ENCODE results near the gene SGCD.

Gene SGCD

DNA sequence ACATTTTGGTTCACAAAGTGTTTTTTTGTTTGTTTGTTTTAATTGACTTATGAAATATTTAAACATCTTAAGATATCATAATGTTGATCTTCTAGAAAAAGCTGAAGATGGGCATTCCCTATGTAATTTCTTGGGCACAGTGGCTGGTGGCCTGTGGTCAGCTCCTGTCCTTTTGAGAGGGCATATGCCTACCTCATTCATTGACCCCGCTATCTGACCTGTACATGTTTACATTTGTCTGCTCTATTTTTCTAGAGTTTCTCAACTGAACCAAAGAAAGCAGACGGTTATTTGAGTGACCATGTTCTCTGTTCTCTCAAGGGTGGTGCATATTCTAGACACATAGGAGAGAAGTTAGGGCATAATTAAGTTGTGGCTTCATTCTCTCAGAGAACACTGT is 5.3 kb downstream of the SGCD start:
- Histone ChIP-seq H2AFZ (no peak overlapping the region), H3K9ac (no peak overlapping the region), H3K36me3 (ENCODE audit: control insufficient read depth, insufficient read depth, low read length) (no peaks in the 10 kb centered on the region), H3K27ac (no peak overlapping the region), H3K79me2 (no peaks in the 10 kb centered on the region), H3K4me1 (no peaks in the 10 kb centered on the region), H3K9me3 (ENCODE audit: control insufficient read depth, low read length) (no peaks in the 10 kb centered on the region), H3K4me2 (ENCODE audit: low read length) (no peak overlapping the region), H3K27me3 (ENCODE audit: control insufficient read depth, insufficient read depth, low read length) (no peaks in the 10 kb centered on the region), H3K4me3 (ENCODE audit: low read depth, low read length) (no peak overlapping the region)
- TF ChIP-seq, protein P1, sequence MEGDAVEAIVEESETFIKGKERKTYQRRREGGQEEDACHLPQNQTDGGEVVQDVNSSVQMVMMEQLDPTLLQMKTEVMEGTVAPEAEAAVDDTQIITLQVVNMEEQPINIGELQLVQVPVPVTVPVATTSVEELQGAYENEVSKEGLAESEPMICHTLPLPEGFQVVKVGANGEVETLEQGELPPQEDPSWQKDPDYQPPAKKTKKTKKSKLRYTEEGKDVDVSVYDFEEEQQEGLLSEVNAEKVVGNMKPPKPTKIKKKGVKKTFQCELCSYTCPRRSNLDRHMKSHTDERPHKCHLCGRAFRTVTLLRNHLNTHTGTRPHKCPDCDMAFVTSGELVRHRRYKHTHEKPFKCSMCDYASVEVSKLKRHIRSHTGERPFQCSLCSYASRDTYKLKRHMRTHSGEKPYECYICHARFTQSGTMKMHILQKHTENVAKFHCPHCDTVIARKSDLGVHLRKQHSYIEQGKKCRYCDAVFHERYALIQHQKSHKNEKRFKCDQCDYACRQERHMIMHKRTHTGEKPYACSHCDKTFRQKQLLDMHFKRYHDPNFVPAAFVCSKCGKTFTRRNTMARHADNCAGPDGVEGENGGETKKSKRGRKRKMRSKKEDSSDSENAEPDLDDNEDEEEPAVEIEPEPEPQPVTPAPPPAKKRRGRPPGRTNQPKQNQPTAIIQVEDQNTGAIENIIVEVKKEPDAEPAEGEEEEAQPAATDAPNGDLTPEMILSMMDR (IDR thresholded peaks at IDR 0.05) = no peak

DNA sequence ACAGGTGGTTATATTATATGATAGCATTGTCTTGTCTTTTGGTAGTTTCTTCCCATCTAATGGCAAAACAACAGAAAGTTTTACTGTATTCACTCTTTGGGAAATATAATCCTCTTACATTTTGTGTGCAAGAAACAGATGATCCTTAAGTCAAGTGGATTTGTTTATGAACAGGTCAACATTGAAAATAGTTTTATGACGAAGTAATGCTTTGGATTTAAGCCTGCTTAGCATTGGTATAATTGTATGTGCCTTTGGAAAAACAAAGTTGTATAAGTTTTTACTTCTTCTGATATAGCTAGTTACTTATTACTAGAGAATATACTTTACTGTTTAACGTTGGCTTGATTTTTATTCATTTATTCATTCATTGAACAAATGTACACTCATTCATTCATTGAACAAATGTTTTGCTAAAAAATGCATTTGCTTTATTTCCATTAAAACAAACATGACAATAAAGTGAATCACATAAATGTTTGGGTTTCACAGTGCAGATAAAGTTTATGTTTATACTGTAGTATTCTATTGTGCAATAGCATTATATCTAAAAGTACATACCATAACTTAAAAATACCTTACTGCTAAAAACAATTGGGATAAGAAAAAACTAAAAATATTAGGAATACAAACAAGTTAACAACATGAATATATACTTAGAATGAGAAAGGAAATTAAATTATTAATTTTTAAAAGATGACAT is 12.3 kb downstream of the SGCD start:
- H3K4me1 ChIP-seq = no peaks in the 10 kb centered on the region
- H3K27me3 ChIP-seq (ENCODE audit: control insufficient read depth, insufficient read depth, low read length) = no peaks in the 10 kb centered on the region
- no peak overlapping the region for H3K27ac ChIP-seq
- H2AFZ ChIP-seq = no peak overlapping the region
- TF ChIP-seq, protein P1 (IDR thresholded peaks at IDR 0.05) = no peak
- no peaks in the 10 kb centered on the region for H3K9me3 ChIP-seq (ENCODE audit: control insufficient read depth, low read length)
- no peak overlapping the region for H3K9ac ChIP-seq
- H3K4me2 ChIP-seq (ENCODE audit: low read length) = no peak overlapping the region
- H3K36me3 ChIP-seq (ENCODE audit: control insufficient read depth, insufficient read depth, low read length) = no peaks in the 10 kb centered on the region
- H3K4me3 ChIP-seq (ENCODE audit: low read depth, low read length) = no peak overlapping the region
- no peaks in the 10 kb centered on the region for H3K79me2 ChIP-seq

DNA sequence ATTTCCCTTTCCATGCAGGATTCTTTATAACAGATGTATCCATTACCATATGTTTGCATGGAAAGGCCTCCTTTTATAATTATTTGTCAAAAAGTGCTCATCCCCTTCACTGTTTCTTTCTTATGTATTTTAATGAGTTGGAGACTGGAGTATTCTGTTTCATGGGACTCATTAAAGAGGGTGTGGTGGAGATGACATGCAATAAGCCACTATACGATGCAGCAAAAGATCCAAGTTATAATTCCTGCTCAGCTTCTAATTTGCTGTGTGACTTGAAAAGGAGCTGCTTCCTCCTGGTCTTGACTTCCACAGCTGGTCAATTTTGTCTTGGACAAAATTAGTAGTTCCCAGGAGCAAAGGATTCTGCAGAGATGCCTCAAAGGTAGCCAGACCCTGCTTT is 13.9 kb downstream of the SGCD start:
- no peaks in the 10 kb centered on the region for H3K4me1 ChIP-seq
- no peaks in the 10 kb centered on the region for H3K79me2 ChIP-seq
- TF ChIP-seq, protein P1 (IDR thresholded peaks at IDR 0.05) = no peak
- H3K27ac ChIP-seq = no peak overlapping the region
- H3K9me3 ChIP-seq (ENCODE audit: control insufficient read depth, low read length) = no peaks in the 10 kb centered on the region
- no peak overlapping the region for H2AFZ ChIP-seq
- H3K27me3 ChIP-seq (ENCODE audit: control insufficient read depth, insufficient read depth, low read length) = no peaks in the 10 kb centered on the region
- H3K9ac ChIP-seq = no peak overlapping the region
- H3K4me3 ChIP-seq (ENCODE audit: low read depth, low read length) = no peak overlapping the region
- H3K4me2 ChIP-seq (ENCODE audit: low read length) = no peak overlapping the region
- no peaks in the 10 kb centered on the region for H3K36me3 ChIP-seq (ENCODE audit: control insufficient read depth, insufficient read depth, low read length)

DNA sequence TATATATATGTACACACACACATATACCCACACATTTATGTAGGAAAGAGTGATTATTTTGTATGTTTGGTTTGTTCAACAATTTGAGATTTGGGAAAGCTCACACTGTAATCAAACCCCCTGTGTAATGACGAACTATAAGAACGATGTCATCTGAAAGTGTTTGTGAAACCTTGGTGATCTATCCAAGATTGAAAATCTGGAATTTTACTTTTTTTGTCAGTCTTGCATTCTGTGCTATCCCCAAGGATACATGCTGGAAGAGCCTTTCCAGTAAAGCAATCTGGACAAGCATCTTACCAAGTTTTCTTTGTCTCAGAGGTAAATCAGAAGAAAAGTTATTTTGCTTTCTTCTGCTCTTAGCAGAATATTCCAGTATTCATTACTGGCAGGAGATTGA is 23.3 kb downstream of the SGCD start:
- no peaks in the 10 kb centered on the region for H3K27me3 ChIP-seq (ENCODE audit: control insufficient read depth, insufficient read depth, low read length)
- TF ChIP-seq, protein P1 (IDR thresholded peaks at IDR 0.05) = no peak
- H3K79me2 ChIP-seq = peaks cover 5% of the 10 kb centered on the region
- no peaks in the 10 kb centered on the region for H3K9me3 ChIP-seq (ENCODE audit: control insufficient read depth, low read length)
- H3K27ac ChIP-seq = no peak overlapping the region
- no peak overlapping the region for H3K9ac ChIP-seq
- H3K4me2 ChIP-seq (ENCODE audit: low read length) = no peak overlapping the region
- no peaks in the 10 kb centered on the region for H3K36me3 ChIP-seq (ENCODE audit: control insufficient read depth, insufficient read depth, low read length)
- H3K4me3 ChIP-seq (ENCODE audit: low read depth, low read length) = no peak overlapping the region
- H3K4me1 ChIP-seq = no peaks in the 10 kb centered on the region
- H2AFZ ChIP-seq = no peak overlapping the region

DNA sequence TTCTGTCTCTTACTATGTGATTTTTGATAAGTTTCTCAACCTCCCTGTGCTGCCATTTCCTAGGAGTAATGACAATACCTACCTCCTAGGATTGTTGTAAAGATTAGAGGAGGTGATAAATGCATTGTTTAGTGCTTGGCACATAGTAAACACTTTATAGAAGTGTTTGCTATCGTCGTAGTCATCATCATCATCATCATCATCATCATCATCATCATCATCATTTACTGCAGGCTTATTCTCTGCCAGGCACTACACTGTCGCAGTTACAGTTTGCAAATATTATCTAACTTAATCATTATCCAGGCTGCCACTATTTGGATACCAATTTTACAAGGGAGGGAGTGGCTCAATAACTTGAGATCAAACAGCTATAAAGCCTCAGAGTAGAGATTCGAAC is 24.5 kb downstream of the SGCD start:
- no peak overlapping the region for H3K4me3 ChIP-seq (ENCODE audit: low read depth, low read length)
- TF ChIP-seq, protein P1 (IDR thresholded peaks at IDR 0.05) = no peak

More for the DNA sequence above, 24.5 kb downstream of the SGCD start:
- H3K27ac ChIP-seq = no peak overlapping the region
- no peaks in the 10 kb centered on the region for H3K9me3 ChIP-seq (ENCODE audit: control insufficient read depth, low read length)
- H3K9ac ChIP-seq = no peak overlapping the region
- H3K79me2 ChIP-seq = peaks cover 5% of the 10 kb centered on the region
- H3K4me2 ChIP-seq (ENCODE audit: low read length) = no peak overlapping the region
- H3K27me3 ChIP-seq (ENCODE audit: control insufficient read depth, insufficient read depth, low read length) = no peaks in the 10 kb centered on the region
- no peak overlapping the region for H2AFZ ChIP-seq
- H3K36me3 ChIP-seq (ENCODE audit: control insufficient read depth, insufficient read depth, low read length) = no peaks in the 10 kb centered on the region
- H3K4me1 ChIP-seq = no peaks in the 10 kb centered on the region
